ENCODE data around the gene LSS.
"Not testable (repeated sequence)": the region's sequence is repeated elsewhere in the genome, so short reads cannot be mapped to it uniquely, and the experiment has no call there.

LSS gene

DNA sequence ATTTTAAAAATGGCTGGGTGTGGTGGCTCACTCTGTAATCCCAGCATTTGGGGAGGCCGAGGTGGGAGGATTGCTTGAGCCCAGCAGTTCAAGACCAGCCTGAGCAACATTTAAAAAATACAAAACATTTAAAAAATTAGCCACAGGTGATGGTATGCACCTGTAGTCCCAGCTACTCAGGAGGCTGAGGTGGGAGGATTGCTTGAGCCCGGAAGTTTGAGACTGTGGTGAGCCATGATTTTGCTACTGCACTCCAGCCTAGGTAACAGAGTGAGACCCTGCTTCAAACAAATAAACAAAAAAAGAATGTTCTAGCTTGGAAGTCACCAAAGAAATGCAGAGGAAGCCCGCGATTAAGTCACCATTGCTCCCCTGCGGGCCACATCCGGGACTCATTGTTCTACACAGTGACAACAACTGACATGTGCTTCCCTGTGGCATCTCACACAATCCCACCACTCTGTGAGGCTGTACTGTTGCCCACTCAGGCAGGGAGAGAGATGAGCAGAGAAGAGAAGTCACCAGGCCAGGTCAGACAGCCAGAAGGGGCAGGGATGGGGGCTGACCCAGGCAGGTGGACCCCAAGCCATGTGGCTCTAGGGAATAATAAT lies 25.9 kb downstream of the LSS start:
- no peak for DNase-seq

- DNase-seq: not testable (repeated sequence)
Measured at GRCh38 chr21:46200877-46201803, 27.4 kb downstream of the LSS start.

GRCh38 chr21:46199436-46200373 lies 28.9 kb downstream of the LSS start:
- no peak for DNase-seq

DNA sequence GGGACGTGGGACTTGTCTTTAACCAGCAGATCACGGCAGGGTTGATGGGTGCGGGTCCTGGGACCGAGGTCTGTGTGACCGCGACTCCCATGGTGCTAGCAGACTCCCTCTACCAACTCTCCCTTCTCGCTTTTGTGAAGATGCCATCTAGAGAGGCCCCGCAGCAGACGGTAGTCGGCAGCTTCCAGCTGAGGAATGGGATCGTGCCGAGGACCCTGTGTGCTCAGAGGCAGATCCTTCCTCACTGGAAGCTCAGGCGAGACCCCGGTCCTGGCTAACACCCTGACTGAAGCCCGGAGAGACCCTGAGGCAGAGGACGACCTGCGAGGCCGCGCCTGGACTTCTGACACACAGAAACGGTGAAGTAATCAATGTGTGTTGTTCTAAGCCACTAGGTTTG lies 31.8 kb downstream of the LSS start:
- DNase-seq: no peak

DNA sequence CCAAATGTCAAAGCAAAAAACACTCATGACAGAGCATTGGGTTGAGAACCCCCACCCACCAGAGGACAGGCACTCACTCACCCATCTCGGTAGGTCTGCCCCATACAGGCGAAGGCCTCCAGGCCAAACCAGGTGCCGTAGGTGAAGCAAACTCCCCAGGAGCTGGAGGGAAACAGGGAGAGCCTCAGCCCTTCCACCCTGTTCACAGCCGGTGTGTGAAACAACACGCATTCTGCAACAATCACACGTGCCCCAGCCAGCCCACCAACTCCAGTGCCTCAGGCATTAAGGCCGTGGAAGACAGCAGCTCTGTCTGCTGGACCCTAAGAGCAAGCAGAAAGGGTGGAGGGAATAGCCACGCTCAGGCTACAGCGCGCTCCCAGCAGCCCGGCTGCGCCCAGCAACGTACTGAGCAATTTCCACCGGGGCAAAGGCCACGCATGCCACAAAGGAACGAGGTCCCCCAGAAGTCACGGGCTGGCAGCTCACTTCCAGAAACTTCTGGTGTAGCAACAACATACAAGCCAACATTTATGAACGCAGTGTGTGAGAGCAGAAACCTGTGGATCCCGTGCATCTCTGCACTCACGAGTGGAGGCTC lies 32.9 kb downstream of the LSS start:
- no peak for DNase-seq

DNA sequence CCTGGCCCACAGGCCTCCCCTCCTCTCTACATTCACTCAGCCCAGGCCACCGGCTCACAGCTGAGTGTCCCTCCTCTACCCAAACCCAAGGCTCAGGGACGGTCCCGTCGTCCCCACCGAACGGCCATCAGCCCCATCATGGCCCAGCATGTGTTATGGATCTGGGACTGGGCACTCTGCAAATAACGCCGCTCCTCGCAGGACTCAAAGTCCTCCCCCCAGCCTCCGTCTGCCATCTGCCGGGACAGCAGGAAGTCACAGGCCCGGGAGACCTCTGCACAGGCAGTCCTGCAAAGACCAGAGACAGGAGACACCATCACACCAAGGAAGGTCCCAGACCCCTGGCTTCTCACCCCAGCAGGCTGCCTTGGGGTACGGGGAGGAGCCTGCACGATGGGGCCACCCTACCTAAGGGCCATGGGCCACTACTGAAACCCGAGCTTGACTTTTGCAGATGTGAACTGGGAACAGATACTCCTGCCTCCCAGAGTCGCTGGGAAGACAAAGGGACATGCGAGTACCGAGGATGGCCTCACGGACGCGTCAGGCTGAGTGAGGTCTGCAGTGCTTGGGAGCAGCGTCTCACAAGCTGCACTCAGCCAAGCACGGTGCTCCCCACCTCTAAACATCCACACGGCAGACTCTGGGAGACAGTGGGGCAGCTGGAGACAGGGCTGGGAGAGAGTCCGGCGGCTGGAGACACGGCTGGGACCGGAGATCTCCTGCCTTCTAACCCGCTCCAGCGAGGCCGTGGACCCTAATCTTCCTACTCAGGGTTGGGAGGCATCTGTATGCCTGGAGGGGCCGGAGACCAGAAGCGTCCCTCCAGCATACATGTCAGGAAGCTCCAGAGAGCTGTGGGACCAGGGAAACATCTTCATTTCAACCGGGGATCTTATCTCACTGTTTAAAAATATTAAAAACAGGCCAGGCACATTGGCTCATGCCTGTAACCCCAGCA lies 33.9 kb downstream of the LSS start:
- DNase-seq: no peak

- no peak for DNase-seq
Measured at GRCh38 chr21:46193829-46194373, 34.7 kb downstream of the LSS start.

DNA sequence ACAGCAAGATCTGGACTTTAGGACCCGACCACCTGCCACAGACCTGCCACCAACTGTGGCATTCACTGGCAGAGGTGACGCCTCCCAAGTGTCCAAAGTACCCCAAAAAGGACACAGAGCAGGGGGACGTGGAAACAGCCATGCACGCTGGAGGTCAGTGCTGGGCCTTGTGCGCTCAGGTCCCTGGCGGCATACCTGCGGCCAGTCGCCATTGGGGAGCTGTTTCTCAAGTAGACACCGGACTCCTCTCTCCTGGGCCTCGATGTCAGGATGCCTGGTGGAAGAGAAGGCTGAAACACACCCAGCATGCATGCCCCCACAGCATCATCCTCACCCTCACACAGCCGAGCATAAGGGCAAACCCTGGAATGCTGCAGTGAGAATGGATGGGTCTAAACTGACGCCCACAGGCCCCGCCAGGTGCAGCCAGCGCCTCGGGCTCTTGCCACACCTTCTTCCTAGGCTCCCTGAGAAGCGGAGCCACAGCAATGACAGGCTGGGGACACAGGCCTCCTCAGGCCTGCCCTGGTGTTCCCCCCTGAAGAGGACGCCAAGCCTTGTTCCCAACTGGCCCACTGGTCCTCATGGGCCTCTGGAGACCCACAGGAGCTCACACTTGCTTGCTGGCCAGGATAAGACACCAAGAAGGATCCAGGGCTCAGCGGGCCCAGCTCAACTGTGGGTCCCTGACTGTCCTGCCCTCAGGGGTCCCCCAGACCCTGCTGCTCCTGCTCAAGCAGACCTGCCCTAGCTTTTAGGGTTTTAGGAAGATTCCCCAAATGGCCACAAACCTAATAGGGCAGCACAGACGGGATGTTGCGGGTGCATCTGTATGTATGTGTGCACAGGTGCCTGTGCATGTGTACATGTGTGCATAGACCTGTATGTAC lies 36.6 kb downstream of the LSS start:
- DNase-seq: no peak

DNA sequence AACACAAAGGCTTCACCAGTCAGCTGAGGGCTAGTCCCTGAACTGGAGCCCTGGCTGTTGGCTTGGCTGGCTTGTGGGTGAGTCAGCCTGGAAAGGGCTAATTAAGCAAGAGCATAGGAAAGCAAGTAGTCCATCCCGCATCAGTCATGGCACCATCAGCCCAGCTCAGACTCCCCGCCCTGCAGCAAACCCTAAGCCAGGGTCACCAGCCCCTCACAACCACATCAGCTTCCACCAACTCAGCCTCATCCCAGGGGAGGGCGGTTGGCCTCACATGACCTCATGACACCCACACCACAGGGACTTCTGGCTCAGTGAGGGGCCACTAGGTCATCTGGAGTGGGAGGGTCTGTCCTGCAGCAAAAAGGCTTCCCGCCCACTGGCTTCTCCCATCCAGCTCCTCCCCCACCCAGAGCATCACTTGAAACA lies 37.3 kb downstream of the LSS start:
- DNase-seq: no peak

DNA sequence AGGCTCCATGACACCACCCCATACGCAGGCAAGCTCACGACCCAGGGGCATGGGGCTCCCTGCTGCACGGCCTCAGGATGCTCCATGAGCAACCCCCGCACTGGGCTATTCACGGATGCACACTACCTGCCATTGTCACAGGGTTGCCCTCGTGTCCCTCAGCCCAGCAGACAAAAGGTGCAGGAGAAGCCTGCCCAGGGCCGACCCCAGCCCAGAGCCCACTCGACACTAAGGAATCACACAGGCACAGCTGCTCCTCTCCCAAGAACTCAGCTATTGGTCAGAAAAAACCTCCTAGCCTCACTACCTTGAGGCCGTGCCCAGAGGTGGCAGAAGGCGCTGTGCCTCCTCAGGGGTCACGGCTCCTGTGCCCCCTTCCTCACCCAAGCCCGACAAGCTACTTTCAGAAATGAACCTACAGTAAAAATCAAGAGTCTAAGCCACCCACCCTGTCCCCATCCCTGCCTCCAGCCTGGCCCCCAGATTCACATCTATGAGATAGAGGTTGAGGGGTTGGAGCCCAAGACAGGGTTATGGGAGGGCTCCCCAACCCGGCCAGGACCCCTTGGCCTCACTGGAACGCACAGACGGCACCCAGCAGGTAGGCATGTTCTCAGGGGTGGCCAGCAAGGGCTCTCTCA lies 38.0 kb downstream of the LSS start:
- DNase-seq: no peak

GRCh38 chr21:46189959-46190490 lies 38.5 kb downstream of the LSS start:
- DNase-seq: no peak

DNA sequence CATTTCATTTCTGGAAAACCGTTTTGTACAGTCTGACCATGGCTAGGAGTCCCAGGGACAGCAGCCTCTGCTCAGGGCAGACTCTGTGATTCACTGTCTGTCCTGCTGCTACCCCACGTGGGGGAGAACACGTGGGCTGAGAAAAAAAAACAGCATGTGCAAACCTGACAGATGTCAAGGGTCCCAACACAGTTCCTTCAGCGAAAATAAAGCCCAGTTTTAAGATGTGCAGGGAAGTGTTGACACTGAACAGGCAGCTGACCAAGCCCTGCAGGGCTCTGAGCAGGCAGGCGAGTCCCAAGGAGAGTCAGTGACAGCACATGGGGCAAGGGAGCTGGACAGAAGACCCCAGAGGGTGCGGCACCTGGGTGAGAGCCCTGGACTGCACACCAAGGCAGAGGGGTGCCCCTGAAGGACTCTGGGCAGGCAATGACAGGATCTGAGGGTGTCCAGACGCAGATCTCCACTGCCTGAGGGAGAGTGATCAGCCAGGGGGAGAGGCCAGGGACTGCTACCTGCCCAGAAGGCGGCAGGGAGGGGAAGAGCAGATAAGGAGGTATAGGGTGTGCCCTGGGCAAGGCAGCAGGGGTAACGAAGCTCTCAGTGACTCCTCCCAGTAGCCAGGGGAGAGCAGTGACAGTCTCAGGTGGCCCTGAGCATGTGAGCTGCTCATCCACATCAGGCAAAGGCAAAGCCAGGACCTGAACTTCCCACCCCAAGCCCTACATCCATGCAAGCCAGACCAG lies 39.2 kb downstream of the LSS start:
- DNase-seq: no peak

DNA sequence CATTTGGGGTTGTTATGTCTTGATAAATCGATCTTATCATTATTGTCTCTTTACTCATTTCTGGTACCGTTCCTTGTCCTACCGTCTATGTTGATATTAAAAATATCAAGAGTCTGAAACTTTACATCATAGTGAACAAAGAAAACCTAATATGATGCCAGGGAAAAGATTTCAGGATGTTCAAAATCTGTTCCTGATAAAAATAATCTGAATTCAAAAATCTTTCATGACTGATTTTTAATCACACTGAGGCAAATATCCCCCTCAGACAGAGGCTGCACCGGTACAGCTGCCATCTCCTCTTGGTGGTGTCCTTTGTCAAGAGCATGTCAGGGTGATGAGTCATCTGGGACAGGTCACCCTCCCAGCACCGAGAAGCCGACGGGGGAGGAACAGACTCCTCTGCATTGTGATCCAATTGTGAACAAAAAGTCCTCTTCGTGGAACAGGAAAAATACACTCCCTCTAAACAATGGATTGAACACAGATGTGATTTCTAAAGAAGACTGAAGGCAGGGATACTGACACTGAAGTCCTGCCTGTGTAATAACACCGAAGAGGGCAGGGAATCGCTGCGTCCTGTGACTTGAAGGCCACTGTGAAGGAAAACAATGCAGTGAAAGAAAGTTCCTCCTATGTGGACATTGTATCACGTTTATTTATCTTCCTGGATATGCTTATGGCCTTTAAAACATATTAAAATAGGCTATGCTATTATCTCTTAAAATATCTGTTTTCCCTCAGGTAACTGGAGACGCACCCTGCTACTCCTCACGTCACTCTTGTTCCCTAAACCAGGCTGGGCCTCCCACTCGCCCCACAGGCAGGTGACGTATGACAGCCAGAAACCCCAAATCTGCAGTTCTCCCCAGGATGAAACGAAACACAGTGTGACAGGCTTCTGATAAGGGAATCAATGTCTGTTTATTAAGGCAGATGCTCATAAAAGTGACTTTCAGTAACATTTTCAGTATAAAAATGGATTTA lies 40.1 kb downstream of the LSS start:
- DNase-seq: no peak

DNA sequence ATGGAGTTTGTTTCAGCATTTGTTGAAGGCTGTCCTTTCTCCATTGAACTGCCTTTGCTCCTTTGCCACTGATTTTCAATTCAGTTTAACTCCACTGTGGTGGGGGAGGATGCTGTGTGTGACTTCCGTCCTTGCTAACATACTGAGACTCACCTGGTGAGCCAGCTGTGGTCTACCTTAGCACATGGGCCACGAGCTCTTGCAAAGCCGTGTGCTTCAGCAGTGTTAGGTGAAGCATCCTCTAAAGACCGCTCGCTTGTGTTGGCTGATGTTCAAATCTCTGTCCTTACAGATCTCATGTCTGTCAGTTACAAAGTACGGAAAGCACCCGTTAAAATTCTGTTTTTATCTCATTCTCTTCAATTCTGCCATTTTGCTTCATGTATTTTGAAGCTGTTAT lies 40.8 kb downstream of the LSS start:
- DNase-seq: no peak

DNA sequence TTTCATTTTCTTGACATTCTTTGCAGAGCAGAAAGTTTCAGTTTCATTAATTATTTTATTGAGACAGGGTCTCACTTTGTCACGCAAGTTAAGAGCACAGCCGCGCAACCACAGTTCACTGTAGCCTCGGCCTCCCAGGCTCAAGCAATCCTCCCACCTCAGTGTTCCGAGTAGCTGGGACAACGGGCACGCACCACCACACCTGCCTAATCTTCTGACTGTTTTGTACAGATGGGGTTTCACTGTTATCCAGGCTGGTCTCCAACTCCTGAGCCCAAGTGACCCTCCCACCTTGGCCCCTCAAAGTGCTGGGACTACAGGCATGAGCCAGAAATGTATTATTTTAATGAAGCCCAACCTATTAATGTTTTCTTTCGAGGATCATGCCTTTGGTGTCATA lies 41.3 kb downstream of the LSS start:
- DNase-seq: no peak

DNA sequence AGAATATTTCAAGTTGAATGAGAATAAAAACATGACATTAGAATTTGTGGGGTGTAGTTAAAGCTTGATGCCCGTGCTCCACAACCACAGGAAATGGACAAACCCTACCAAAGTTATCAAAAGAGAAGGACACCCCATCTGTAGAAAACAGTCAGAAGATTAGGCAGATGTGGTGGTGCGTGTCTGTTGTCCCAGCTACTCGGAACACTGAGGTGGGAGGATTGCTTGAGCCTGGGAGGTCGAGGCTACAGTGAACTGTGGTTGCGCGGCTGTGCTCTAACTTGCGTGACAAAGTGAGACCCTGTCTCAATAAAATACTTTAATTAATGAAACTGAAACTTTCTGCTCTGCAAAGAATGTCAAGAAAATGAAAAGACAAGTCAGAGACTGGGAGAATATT lies 42.9 kb downstream of the LSS start:
- no peak for DNase-seq

Measured in NCI-H2081 treated with DMSO at 0.1 percent for 48 hours (cell line).